ENCODE measurements around the gene DCAF11.

DNA sequence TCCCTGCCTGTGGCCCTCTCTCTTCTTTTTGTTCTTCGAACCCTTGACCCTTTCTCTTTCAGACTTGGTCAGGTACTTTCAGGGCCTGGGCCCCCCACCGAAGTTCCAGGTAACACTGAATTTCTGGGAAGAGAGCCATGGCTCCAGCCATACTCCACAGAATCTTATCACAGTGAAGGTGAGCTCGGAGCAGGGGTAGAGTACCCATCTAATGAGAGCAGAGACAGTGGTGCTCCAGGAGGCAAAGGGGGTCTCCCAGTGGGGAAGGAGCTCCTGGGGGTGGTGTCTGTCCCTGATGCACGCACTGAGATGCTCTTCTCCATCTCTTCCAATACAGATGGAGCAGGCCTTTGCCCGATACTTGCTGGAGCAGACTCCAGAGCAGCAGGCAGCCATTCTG, 51.2 kb downstream of the DCAF11 start:
- TF ChIP-seq POLR2A (IDR thresholded peaks at IDR 0.05) (no peak), POLR2AphosphoS5 (IDR thresholded peaks at IDR 0.05) (no peak)
- TF ChIP-seq, protein P1, sequence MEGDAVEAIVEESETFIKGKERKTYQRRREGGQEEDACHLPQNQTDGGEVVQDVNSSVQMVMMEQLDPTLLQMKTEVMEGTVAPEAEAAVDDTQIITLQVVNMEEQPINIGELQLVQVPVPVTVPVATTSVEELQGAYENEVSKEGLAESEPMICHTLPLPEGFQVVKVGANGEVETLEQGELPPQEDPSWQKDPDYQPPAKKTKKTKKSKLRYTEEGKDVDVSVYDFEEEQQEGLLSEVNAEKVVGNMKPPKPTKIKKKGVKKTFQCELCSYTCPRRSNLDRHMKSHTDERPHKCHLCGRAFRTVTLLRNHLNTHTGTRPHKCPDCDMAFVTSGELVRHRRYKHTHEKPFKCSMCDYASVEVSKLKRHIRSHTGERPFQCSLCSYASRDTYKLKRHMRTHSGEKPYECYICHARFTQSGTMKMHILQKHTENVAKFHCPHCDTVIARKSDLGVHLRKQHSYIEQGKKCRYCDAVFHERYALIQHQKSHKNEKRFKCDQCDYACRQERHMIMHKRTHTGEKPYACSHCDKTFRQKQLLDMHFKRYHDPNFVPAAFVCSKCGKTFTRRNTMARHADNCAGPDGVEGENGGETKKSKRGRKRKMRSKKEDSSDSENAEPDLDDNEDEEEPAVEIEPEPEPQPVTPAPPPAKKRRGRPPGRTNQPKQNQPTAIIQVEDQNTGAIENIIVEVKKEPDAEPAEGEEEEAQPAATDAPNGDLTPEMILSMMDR (IDR thresholded peaks at IDR 0.05) = no peak
